Esophagus muscularis mucosa (tissue), 4 donors: ENCODE measurements around the gene MXI1.
"Not testable (repeated sequence)": the region's sequence is repeated elsewhere in the genome, so short reads cannot be mapped to it uniquely, and the experiment has no call there.

Experiments used
- CTCF ChIP-seq, 3 experiments: fragments of 200-600 bp in 2 of 3; fragments of 450-650 bp in 1 of 3; sonication (generic) in 2 of 3; IDR thresholded peaks; one replicate each; pipeline ENCODE4 v1.5.1; 2017 to 2019; ENCODE audit warnings: antibody characterized with exemption in 3 of 3, mild to moderate bottlenecking in 2 of 3, moderate library complexity in 1 of 3
- EP300 ChIP-seq: sonication (generic); formaldehyde crosslinking; IDR thresholded peaks from one replicate; pipeline ENCODE4 v1.6.1; 2017; ENCODE audit warnings: antibody characterized with exemption
- POLR2A ChIP-seq: fragments of 450-650 bp; IDR thresholded peaks from one replicate; pipeline ENCODE4 v1.6.1; 2017; ENCODE audit warnings: antibody characterized with exemption, moderate library complexity, mild to moderate bottlenecking, low read depth
- POLR2AphosphoS5 ChIP-seq, 2 donors: sonication (generic); formaldehyde crosslinking; IDR thresholded peaks; one replicate each; pipeline ENCODE4 v1.6.1; 2017; ENCODE audit warnings: antibody characterized with exemption in 2 of 2

DNA sequence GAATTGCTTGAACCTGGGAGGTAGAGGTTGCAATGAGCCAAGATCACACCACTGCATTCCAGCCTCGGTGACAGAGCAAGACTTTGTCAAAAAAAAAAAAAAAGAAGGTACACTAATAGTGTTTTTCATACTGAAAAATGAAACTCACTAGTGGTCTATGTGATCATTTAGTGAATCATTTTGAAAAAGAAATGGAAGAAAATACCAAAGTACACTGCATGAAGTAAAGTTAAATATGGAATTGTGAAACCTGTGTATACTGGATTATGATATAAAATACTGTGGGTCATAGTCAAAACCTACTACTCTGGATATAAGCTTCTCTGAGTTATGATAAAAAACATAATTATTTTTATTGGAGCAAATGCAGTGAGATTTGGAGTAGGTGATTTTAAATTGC, 42.1 kb downstream of the MXI1 start:
- not testable (repeated sequence) for TF ChIP-seq CTCF (IDR thresholded peaks at IDR 0.05); POLR2A; EP300; POLR2AphosphoS5 (IDR thresholded peaks at IDR 0.05)
